Astrocyte of the spinal cord (primary cell): ENCODE data around the gene NDOR1.

Experiments
- DNase-seq: peaks from one replicate; pipeline ENCODE4 v3.0.0; 2011; ENCODE audit warnings: low read depth, low spot score
- H3K4me3 ChIP-seq: 2 replicates; pipeline ENCODE4 v1.5.1; 2011; ENCODE audit warnings: low read depth, mild to moderate bottlenecking, low read length, moderate library complexity
- in situ Hi-C: cut with HindIII; loops from 2 replicates; pipeline ENCODE4 v1.10.0; 2017; ENCODE audit warnings: low sequenced_read_pairs
- TF ChIP-seq, protein P1 (sequence below): IDR thresholded peaks from 2 replicates; pipeline ENCODE4 v1.5.1; 2012; ENCODE audit warnings: low read depth, mild to moderate bottlenecking, low read length, inconsistent platforms

Gene NDOR1

DNA sequence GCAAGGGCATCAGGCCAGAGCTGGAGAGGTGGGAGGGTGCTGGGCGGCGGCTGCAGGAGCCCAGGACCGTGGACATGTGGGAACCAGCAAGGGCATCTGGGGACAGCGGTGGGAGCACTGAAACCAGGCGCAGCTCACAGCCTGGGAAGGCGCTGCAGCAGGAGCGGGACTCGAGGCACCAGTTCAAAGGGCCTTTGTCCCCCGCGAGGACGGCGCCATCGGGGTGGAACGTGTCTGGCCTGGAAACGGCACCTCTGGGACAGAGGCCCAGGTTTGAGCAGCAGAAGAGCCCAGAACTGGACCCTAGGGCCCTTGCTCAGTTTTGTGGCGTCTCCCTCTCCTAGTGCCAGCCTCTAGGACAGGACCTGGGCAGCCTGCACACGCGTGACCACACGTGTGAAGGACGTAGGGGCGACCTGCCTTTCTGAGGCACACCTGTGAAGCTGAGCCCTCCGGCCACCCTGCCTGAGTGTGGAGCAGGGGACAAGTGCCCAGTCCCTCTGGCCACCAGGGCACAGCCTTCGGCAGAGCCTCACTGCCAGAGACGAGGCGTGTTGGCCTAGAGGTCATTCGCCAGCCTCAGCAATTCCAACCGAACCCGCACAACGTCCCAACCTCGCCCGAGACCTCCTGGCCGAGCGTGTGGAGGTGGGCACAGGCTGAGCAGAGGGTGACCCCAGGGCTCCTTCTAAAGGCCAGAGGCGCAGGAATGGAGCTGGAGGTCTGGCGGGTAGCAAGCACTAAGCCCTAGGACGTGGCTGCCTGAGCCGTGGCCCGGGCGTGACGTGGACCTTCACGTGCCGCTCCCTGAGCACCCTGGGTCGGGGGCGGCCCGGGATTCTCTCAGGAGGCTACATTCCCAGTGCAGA, 31.5 kb upstream of the NDOR1 start:
- TF ChIP-seq, protein P1, sequence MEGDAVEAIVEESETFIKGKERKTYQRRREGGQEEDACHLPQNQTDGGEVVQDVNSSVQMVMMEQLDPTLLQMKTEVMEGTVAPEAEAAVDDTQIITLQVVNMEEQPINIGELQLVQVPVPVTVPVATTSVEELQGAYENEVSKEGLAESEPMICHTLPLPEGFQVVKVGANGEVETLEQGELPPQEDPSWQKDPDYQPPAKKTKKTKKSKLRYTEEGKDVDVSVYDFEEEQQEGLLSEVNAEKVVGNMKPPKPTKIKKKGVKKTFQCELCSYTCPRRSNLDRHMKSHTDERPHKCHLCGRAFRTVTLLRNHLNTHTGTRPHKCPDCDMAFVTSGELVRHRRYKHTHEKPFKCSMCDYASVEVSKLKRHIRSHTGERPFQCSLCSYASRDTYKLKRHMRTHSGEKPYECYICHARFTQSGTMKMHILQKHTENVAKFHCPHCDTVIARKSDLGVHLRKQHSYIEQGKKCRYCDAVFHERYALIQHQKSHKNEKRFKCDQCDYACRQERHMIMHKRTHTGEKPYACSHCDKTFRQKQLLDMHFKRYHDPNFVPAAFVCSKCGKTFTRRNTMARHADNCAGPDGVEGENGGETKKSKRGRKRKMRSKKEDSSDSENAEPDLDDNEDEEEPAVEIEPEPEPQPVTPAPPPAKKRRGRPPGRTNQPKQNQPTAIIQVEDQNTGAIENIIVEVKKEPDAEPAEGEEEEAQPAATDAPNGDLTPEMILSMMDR, result no peak
- in situ Hi-C loops, result no loop called here
- H3K4me3 ChIP-seq, result no peak overlapping the region
- DNase-seq, result no peak

DNA sequence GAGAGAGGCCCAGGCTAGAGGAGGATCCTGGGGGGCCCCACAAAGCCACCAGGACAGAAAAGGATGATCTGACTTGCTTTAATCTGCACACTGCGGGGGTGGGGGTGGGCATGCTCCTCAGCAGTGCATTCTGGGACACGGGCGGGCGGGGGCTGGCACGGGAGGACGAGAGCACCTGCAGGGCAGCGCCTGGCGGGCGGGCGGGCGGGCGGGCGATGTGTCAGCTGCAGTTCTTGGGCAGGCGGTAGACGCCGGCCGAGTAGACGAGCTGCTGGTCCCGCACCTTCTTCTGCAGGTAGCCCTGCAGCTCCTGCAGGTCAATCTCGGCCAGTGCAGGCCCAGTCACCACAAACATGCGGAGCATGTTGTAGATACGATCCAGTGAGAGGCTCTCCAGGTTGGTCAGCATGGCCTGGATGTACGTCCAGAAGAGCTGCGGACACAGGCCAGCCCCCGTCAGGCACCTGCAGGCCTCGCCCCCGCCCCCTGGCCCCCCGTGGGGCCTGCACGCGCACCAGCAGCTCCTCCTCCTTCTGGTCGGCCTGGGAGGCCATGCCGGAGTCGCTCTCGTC, 30.7 kb upstream of the NDOR1 start:
- TF ChIP-seq, protein P1, result no peak
- DNase-seq, result no peak
- H3K4me3 ChIP-seq, result no peak overlapping the region
- in situ Hi-C loops, result no loop called here

DNA sequence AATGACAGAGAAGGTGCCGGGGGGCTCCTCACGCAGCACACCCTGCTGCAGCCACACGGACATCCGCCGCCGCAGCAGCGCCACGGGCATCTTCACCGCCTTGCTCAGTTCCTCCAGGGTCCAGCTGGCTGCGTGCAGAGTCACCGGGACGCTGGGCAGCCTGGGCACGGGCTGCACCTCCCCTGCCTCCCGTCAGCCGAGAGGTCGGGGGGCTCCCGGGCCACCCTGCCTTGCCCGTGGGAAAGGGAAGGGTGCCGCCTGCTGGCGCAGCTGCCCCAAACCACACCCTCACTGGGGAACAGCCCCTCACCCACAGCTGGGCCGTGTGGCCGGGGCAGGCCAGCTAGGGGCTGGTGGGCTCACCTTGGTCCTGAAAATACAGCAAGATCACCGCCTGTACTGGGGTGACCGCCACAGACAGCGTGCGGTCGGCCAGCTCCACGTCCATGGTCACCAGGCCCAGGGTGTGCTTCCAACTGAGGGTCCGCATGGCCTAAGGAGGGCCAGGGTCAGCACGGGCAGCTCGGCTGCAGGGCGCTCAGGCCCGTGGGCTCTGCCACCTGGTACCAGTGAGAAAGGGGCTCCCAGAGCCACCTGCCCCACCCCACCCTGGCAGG, 30.0 kb upstream of the NDOR1 start:
- TF ChIP-seq, protein P1, result peak; percentile 36
- no peak overlapping the region for H3K4me3 ChIP-seq
- no peak for DNase-seq
- in situ Hi-C loops, result no loop called here

- TF ChIP-seq, protein P1, result peak; percentile 75
- DNase-seq, result peak; percentile 18
- H3K4me3 ChIP-seq, result no peak overlapping the region
- in situ Hi-C loops, result no loop called here
Measured at GRCh38 chr9:137176302-137177182, 29.0 kb upstream of the NDOR1 start.

DNA sequence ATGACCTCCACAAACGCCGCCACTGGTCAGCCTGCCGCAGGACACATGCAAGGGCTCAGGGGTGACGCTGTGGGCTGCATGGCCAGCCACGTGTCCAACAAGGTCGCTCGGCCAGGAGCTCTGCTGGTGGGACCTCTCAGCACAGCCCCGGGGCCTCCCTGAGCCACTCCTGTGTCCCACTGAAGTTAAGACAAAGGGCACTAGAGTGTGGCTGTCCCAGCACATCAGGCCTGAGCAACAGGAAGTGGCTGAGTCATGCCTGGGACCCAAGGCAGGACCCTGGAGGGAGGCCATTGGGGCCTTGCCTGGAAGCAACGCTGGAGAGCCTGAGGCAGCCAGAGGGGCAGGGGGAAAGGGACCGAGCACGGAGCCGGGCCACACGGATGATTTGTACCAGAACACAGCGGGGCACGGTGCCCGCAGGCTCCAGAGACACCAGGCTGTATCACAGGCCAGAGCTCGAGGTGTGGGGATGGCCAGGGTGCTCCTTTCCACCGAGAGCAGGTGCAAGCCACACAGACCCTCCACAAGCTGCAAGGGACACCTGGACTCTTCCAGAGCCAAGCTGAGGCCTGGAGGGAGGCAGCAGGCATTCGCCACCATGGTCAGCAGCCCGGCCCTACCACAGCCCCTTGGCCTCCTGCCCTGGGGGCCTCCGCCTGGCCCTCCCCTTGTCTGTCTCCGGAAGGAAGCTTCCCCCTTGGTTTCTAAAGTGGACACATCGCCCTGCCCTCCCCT, 27.1 kb upstream of the NDOR1 start:
- TF ChIP-seq, protein P1, result no peak
- in situ Hi-C loops, result no loop called here
- DNase-seq, result no peak

More for the DNA sequence above, 27.1 kb upstream of the NDOR1 start:
- no peak overlapping the region for H3K4me3 ChIP-seq
